ENCODE data around the gene CCDC34. TPM values are rescaled to one million over a fixed set of nuclear protein-coding genes. Genes with fewer than 3 reads are reported as not detected.
A peak's percentile ranks its signal among the peaks of the same experiment; 100 is the strongest.

CCDC34 gene
- total RNA-seq, 1 donor from 2014 or later: 32.2 TPM

- no peaks in the 10 kb centered on the region for H3K27me3 Mint-ChIP-seq
- H3K27ac Mint-ChIP-seq: peak overlapping the region; percentile 93
- TF ChIP-seq CTCF (IDR thresholded peaks at IDR 0.05; ENCODE audit: unreplicated experiment): no peak
- no peak for DNase-seq (ENCODE audit: low spot score, unreplicated experiment)
- no peaks in the 10 kb centered on the region for H3K9me3 Mint-ChIP-seq (ENCODE audit: low read depth)
- peaks cover 74% of the 10 kb centered on the region for H3K4me1 Mint-ChIP-seq (ENCODE audit: low read depth)
- no peak overlapping the region for H3K4me3 Mint-ChIP-seq (ENCODE audit: low read depth)
- H3K36me3 Mint-ChIP-seq (ENCODE audit: insufficient read depth): peaks cover 3% of the 10 kb centered on the region
Observed at GRCh38 chr11:27397624-27398399, 34.8 kb upstream of the CCDC34 start.

- H3K27ac Mint-ChIP-seq: peak overlapping the region; percentile 98
- peaks cover 2% of the 10 kb centered on the region for H3K36me3 Mint-ChIP-seq (ENCODE audit: insufficient read depth)
- peak overlapping the region; percentile 59 for H3K4me3 Mint-ChIP-seq (ENCODE audit: low read depth)
- peaks cover 74% of the 10 kb centered on the region for H3K4me1 Mint-ChIP-seq (ENCODE audit: low read depth)
- no peaks in the 10 kb centered on the region for H3K9me3 Mint-ChIP-seq (ENCODE audit: low read depth)
- no peaks in the 10 kb centered on the region for H3K27me3 Mint-ChIP-seq
- no peak for DNase-seq (ENCODE audit: low spot score, unreplicated experiment)
- no peak for TF ChIP-seq CTCF (IDR thresholded peaks at IDR 0.05; ENCODE audit: unreplicated experiment)
Observed at GRCh38 chr11:27396259-27396839, 33.3 kb upstream of the CCDC34 start.

- no peaks in the 10 kb centered on the region for H3K9me3 Mint-ChIP-seq (ENCODE audit: low read depth)
- peak overlapping the region; percentile 98 for H3K27ac Mint-ChIP-seq
- H3K27me3 Mint-ChIP-seq: no peaks in the 10 kb centered on the region
- no peak for TF ChIP-seq CTCF (IDR thresholded peaks at IDR 0.05; ENCODE audit: unreplicated experiment)
- peak overlapping the region; percentile 59 for H3K4me3 Mint-ChIP-seq (ENCODE audit: low read depth)
- peaks cover 1% of the 10 kb centered on the region for H3K36me3 Mint-ChIP-seq (ENCODE audit: insufficient read depth)
- H3K4me1 Mint-ChIP-seq (ENCODE audit: low read depth): peaks cover 77% of the 10 kb centered on the region
- no peak for DNase-seq (ENCODE audit: low spot score, unreplicated experiment)
Observed at GRCh38 chr11:27395556-27396258, 32.7 kb upstream of the CCDC34 start.

GRCh38 chr11:27394781-27395228 is 31.8 kb upstream of the CCDC34 start:
- Mint-ChIP-seq H3K36me3 (ENCODE audit: insufficient read depth) (peaks cover 1% of the 10 kb centered on the region), H3K4me3 (ENCODE audit: low read depth) (no peak overlapping the region), H3K4me1 (ENCODE audit: low read depth) (peaks cover 82% of the 10 kb centered on the region), H3K9me3 (ENCODE audit: low read depth) (no peaks in the 10 kb centered on the region), H3K27ac (peak overlapping the region; percentile 98), H3K27me3 (no peaks in the 10 kb centered on the region)
- DNase-seq (ENCODE audit: low spot score, unreplicated experiment): no peak
- no peak for TF ChIP-seq CTCF (IDR thresholded peaks at IDR 0.05; ENCODE audit: unreplicated experiment)

Data from progenitor cell of endocrine pancreas (in vitro differentiated cells).